Esophagus squamous epithelium (tissue), 5 donors: Measurements from ENCODE around the gene RIN3. TPM values are rescaled to one million over a fixed set of nuclear protein-coding genes. Genes with fewer than 3 reads are reported as not detected.

ENCODE experiments used
- DNase-seq: peaks from one replicate; lab custom pipeline; 2025; lab: John Stamatoyannopoulos, UW
- H3K27ac ChIP-seq, 4 donors: fragments of 200-600 bp; sonication (generic); one replicate each; pipeline ENCODE4 v1.5.1; 2016 to 2019; ENCODE audit warnings: mild to moderate bottlenecking in 1 of 4
- H3K27me3 ChIP-seq, 4 donors: fragments of 200-600 bp; sonication (generic); 1 replicate in 3 of 4; 2 replicates in 1 of 4; pipeline versions ENCODE4 v1.5.1 to v1.6.0; 2017 to 2021; ENCODE audit warnings: antibody characterized with exemption in 1 of 4
- H3K36me3 ChIP-seq, 3 donors: fragments of 200-600 bp; sonication (generic); one replicate each; pipeline ENCODE4 v1.5.1; 2016 to 2019
- H3K4me1 ChIP-seq, 3 donors: fragments of 200-600 bp; sonication (generic); one replicate each; pipeline ENCODE4 v1.5.1; 2017 to 2019
- H3K4me3 ChIP-seq, 4 donors: fragments of 200-600 bp; sonication (generic); 1 replicate in 3 of 4; 2 replicates in 1 of 4; pipeline ENCODE4 v1.5.1; 2016 to 2019; ENCODE audit warnings: mild to moderate bottlenecking in 2 of 4, moderate library complexity in 1 of 4
- H3K9me3 ChIP-seq, 3 donors: fragments of 200-600 bp; sonication (generic); one replicate each; pipeline ENCODE4 v1.5.1; 2016 to 2019
- CTCF ChIP-seq, 6 experiments: fragments of 450-650 bp in 4 of 6; fragments of 200-600 bp in 2 of 6; sonication (generic) in 2 of 6; IDR thresholded peaks; one replicate each; pipeline ENCODE4 v1.5.1; 2016 to 2019; ENCODE audit warnings: antibody characterized with exemption in 6 of 6, mild to moderate bottlenecking in 4 of 6, moderate library complexity in 4 of 6
- POLR2A ChIP-seq, 4 donors: fragments of 450-650 bp; IDR thresholded peaks; one replicate each; pipeline ENCODE4 v1.6.1; 2017; ENCODE audit warnings: antibody characterized with exemption in 4 of 4, mild to moderate bottlenecking in 4 of 4, moderate library complexity in 3 of 4
- WGBS, 2 donors: methylation state at CpG; one replicate each; pipeline ENCODE4 v1.1.5; 2018; 5-methylcytosine and 5-hydroxymethylcytosine counted together
- intact Hi-C: fragments of 100-400 bp; cut with DNase I; formaldehyde crosslinking; loops from one replicate; pipeline ENCODE4 v1.15.0; 2022
- total RNA-seq, 4 donors: library from RNA; depleted of rRNA; stranded (reverse); fragments of >200 nt; gene quantifications; one replicate each; pipeline ENCODE4 v1.1.0, GENCODE V29; 2016
- donor health status: DM: yes; HTN: yes; CAD: no.

The RIN3 gene
- total RNA-seq, 4 donors from 2014 or later = 1.9 to 9.7 (median 4.4) TPM

GRCh38 chr14:92472860-92473259 is 40.7 kb upstream of the RIN3 start:
- no peak for DNase-seq
- H3K9me3 ChIP-seq = no peaks in the 10 kb centered on the region
- 50 to 59% methylated on average over 1 of the region's 1 CpG for WGBS, 2 donors
- peaks cover 5 to 27% (median 8%) of the 10 kb centered on the region in 3 donors for H3K4me1 ChIP-seq
- peak overlapping the region; percentile 19 to 79 (median 37) for H3K27ac ChIP-seq
- H3K36me3 ChIP-seq = no peaks in the 10 kb centered on the region
- no peak for TF ChIP-seq CTCF (IDR thresholded peaks at IDR 0.05)
- TF ChIP-seq POLR2A (IDR thresholded peaks at IDR 0.05) = no peak
- intact Hi-C loops = no loop called here
- H3K4me3 ChIP-seq = no peak overlapping the region
- H3K27me3 ChIP-seq = no peaks in the 10 kb centered on the region

GRCh38 chr14:92473261-92473968 is 40.2 kb upstream of the RIN3 start:
- intact Hi-C loops = no loop called here
- Histone ChIP-seq H3K36me3 (no peaks in the 10 kb centered on the region), H3K27ac (peak overlapping the region; percentile 19 to 79 (median 37)), H3K4me1 (peaks cover 5 to 27% (median 8%) of the 10 kb centered on the region in 3 donors), H3K27me3 (no peaks in the 10 kb centered on the region), H3K4me3 (no peak overlapping the region), H3K9me3 (no peaks in the 10 kb centered on the region)
- TF ChIP-seq POLR2A (IDR thresholded peaks at IDR 0.05) (peak in 1 of 4 donors; percentile 10), CTCF (IDR thresholded peaks at IDR 0.05) (no peak)
- DNase-seq = no peak
- 56 to 80% methylated on average over 8 to 9 of the region's 9 CpGs for WGBS, 2 donors

DNA sequence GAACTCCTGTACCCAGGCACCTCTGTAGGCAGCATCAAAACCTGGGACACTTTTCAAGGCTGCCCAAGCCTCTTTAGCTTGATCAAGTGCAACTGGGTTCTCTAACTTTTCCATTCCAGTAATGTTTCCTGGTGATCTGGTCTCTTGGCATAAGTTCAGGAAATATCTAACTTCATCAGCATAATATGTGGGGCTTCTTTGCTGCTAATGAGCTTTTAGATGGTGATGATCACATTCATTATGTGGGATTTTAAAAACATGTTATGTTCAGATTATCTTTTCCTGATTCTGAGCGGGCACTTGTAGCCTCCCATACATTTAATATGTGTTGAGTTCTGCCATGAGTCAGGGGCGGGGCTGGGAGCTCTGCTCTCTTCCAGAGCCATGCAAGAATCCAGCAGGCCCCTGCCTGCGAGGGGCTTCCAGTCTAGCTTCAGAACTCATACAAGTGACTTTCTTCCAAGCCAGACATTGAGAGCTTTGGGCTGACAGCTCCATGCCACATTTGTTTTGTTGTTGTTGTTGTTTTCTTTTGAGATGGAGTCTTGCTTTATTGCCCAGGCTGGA is 39.5 kb upstream of the RIN3 start:
- Histone ChIP-seq H3K4me3 (no peak overlapping the region), H3K9me3 (no peaks in the 10 kb centered on the region), H3K27me3 (no peaks in the 10 kb centered on the region), H3K27ac (peak overlapping the region in 3 of 4 donors; percentile 5 to 79 (median 50)), H3K4me1 (peaks cover 5 to 27% (median 8%) of the 10 kb centered on the region in 3 donors), H3K36me3 (no peaks in the 10 kb centered on the region)
- TF ChIP-seq POLR2A (IDR thresholded peaks at IDR 0.05) (no peak), CTCF (IDR thresholded peaks at IDR 0.05) (no peak)
- WGBS, 2 donors = 83 to 87% methylated on average over 2 to 3 of the region's 3 CpGs
- no peak for DNase-seq
- intact Hi-C loops = no loop called here

DNA sequence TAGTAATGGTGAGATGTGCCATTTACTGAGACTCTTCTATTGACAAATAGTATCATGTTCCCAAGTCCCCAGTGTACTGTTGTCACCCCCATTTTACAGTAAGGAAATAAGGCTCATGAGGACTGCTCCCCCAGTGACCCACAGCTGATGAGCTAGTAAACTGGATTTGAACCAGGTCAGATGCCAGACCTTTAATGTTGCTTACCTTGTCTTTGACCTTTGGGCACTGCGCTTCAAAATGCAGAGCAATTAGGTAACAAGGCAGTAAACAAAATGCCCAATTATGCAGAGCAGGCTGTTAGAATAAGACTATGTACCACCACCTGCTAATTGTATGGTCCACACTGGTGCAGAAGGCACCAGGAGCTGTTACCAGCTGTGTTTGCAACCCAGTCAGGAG is 38.5 kb upstream of the RIN3 start:
- Histone ChIP-seq H3K4me3 (no peak overlapping the region), H3K4me1 (peaks cover 5 to 27% (median 8%) of the 10 kb centered on the region in 3 donors), H3K36me3 (no peaks in the 10 kb centered on the region), H3K27ac (peak overlapping the region in 1 of 4 donors; percentile 35), H3K27me3 (no peaks in the 10 kb centered on the region), H3K9me3 (no peaks in the 10 kb centered on the region)
- 100% methylated on average over 1 of the region's 1 CpG; no CpG with 5 or more reads in 1 of the 2 donors for WGBS, 2 donors
- intact Hi-C loops = no loop called here
- no peak for DNase-seq
- TF ChIP-seq CTCF (IDR thresholded peaks at IDR 0.05) (no peak), POLR2A (IDR thresholded peaks at IDR 0.05) (no peak)
